HG03565 (cell line): Measurements from ENCODE around the gene PLA2G2D.

Experiments used
- ATAC-seq: cut with Tn5 transposase; IDR thresholded peaks from one replicate; pipeline ENCODE4 v1.9.1; 2021; ENCODE audit warnings: mild to moderate bottlenecking, moderate library complexity; ENCODE audit not compliant: unreplicated experiment

PLA2G2D gene, protein sequence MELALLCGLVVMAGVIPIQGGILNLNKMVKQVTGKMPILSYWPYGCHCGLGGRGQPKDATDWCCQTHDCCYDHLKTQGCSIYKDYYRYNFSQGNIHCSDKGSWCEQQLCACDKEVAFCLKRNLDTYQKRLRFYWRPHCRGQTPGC

DNA sequence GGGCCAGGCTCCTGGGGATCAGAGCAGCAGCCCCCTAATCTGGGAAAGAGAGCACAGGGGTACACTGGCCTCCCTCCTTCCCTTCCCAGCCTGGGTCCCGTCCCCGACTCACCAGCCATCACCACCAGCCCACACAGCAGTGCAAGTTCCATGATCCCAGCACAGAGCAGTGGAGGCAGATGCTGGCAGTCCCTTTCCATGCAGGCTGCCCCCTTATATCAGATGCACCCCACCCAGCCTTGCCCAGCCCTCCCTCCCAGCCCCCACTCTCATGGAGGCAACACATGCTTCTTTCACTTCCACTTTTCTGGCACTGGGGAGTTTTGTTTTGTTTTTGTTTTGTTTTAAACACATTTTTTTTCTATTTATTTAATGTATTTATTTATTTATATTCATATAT, at the start of gene PLA2G2D:
Gene PLA2G2D, minus strand, starts transcription at position 190 of the 400 bp plus-strand sequence. Its CDS starts 38 bp downstream, at position 152.
- ATAC-seq: no peak

DNA sequence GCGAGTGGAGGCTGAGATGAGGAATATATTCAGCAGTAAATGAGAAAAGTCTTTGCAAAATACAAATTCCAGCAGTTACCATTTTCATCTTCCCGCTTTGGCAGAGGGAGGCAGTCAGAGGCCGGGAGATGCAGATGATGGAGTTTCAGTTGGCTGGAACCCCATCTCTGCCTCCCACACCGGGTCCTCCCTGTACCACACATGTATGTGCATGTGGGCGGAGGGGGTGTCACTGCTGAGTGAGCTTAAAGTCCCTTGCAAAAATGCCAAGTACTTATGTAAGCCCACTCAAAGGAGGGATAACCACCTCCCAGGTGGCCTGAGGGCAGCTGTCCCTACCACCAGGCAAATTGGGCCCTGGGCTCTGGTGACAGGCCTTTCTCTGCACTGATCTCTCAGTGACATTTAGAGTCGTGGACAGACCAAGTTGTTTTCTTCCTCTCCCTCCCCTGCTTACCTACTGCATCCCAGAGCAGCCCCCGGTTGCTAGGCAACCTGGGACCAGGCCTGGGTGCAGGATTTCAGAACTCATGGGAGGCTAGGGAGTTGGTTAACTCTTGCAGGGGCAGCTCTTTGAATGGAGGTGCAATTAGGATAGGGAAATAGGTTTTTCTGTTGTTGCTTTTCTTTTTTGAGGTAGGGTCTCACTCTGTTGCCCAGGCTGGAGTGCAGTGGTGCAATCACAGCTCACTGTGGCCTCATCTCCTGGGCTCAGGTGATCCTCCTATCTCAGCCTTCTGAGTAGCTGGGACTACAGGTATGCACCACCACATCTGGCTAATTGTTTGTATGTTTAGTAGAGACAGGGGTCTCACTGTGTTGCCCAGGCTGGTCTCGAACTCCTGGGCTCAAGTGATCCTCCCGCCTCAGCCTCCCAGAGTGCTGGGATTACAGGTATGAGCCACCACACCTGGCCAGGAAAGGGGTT, 49.5 kb upstream of the PLA2G2D start:
- ATAC-seq: no peak

DNA sequence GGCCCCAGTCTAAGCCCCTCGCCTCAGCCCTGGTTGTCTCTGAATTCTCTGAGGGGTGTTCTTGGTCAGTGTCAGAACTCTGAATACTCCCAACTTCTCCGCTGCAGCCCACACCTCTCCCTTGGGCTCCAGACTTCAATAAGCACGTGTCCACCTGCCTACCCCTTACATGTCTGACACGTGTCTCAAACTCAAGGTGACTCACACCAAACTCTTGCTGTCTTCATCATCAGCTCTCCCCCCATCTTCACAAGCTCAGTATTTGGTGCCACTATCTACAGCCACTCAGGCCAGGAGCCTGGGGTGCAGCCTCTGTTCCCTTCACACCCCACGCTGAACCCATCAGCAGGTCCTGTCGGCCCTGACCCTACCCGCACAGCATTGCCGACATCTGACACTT, 47.8 kb upstream of the PLA2G2D start:
- no peak for ATAC-seq

DNA sequence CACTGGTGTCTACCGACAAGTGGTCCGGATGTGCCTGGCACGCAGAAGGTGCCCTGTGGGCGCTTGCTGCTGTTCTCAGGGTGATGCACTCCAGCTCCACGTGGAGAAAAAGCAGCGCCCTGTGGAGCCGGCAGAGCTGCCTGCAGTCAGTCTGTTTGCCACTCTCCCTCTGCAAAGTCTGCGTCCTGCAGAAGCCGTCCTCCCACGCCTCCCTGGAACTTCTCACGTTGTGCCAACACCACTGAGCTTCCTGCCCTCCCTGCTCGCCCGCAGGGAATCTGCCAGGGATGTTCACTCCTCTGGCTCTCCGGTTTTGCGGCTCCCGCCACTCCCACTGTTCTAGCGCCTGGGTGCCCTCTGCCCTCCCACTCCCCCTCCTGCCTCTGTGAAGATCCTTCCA, 46.7 kb upstream of the PLA2G2D start:
- ATAC-seq: no peak

DNA sequence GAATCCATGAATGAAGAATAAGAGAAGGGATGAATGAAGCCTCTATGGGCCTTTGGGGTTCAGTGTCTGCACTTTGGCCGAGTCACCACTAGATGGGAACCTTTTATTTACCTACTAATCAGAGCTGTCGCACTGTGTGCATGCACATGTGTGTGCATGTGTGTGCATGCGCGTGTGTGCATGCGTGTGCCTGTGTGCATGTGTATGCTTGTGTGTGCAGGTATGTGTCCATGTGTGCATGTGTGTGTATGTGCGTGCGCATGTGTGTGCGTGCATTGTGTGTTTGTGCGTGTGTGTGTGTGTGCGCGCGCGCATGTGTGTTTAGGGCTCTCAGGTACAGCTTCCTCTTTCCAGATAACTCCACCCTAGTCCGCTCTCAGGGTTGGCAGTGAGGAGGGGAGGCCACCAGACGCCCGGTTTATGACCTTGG, 46.2 kb upstream of the PLA2G2D start:
- ATAC-seq: no peak

DNA sequence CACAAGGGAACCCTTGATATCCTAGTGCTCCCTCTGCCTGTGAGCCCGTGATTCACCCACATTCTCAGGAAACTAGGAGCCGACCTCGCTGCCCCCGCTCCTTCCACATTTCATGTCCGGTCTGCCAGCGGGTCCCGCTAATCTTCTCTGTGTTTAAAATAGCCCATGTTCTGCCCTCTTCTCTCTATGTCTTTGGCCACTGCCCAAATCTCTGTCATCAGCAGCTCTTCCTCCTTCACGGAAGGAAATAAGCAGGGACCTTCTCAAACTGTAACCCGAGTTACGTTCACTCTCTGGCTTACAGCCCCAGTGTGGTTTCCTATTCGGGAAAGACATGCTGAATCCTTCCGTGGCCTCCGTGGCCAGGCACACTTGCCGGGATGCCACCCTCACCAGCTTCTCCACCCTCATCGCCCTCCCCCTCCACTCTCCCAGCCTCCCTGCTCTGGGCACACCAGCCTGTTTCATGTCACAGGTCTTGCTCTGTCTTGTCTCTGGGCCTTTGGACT, 45.4 kb upstream of the PLA2G2D start:
- ATAC-seq: no peak

DNA sequence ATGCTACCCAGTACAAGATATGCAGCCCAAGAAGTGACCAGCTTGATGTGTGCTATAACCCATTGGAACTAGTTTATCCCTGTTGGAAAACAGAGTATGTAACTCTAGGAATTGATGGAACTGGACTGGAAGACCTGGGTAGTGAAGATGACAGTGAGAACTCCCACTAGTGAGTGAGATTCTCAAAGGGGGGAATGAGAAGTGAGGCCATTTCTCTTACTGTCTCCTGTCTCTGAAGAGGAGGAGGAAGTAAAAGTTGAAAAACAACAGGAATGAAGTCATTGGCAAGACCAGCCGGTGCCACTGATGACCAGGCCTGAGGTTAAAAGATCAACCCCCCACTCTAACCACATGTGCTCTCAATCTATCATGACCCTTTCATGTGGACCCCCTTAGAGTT, 40.7 kb upstream of the PLA2G2D start:
- ATAC-seq: no peak

DNA sequence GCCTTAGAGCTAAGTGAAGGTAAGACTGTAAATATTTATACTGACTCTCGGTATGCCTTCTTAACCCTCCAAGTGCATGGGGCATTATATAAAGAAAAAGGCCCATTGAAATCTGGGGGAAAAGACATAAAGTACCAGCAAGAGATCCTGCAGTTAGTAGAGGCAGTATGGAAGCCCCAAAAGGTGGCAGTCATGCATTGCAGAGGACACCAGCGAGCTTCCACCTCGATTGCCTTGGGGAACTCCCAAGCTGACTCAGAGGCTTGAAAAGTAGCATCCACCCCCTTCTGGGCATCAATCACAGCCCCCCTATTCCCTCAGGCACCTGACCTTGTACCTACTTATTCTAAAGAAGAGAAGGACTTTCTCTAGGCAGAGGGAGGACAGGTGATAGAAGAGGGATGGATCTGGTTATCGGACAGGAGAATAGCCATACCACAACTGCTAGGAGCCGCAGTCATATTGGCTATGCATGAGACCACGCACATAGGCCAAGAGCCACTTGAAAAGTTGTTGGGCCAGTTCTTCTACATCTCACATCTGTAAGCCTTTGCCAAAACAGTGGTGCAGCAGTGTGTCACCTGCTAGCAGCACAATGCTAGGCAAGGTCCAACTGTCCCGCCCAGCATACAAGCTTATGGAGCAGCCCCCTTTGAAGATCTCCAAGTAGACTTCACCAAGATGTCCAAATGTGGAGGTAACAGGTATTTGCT, 39.2 kb upstream of the PLA2G2D start:
- no peak for ATAC-seq

DNA sequence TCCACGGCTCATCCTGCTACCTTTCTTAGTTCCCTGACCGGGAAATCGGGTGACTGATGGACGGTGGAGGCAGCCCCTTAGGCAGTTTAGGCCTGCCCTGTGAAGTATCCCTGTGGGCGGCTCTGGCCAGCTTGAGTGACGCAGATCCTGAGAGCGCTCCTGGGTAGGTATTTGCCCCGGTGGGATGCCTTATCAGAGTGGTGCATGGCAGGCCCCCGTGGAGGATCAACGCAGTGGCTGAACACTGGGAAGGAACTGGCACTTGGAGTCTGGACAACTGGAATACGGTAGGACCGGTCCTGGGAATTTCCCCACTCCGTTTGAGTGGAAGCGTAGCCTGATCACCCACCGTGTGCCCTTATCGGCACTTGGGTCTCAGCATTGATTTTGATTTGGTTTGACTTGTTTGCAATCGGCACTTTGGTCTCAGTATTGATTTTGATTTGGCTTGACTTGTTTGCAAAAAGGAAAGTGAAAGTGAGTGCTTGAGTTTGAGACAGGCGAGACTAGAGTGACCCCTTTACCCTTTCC, 35.0 kb upstream of the PLA2G2D start:
- no peak for ATAC-seq

DNA sequence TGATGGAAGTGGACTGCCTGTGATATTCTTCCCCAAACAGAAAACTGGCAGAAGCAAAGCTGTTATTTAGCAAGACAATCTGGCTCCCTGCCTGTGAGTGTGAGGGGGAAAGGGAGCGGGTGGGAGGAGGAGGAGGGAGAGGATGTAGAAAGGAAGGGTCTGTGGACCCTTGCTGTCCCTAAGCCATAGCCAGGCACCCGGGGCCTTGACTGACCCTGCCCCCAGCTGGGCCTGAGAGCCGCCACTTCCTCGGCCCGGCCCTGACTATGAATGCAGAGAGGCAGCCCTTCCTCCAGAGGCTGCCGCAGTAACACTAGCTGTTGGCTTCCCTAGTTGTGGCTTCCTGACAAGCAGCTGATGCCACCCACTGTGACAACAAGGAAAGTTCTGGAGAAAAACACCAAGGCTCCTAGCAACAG, 33.7 kb upstream of the PLA2G2D start:
- ATAC-seq: no peak

DNA sequence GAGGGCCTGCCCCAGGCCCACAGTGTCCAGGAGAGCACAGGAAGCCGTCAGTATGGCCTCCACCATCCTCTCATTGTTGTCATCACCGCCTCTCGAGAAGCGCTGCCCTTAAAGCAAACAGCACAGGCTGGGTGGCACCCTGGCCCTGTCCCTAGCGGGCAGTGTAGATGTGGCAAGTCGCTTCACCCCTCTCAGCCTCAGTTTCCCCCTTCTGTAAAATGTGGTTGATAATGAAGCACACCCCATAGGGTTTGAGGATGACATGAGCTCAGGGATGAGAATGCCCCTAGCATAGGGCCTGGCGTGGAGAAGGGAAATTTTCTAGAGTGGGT, 33.2 kb upstream of the PLA2G2D start:
- ATAC-seq: no peak

DNA sequence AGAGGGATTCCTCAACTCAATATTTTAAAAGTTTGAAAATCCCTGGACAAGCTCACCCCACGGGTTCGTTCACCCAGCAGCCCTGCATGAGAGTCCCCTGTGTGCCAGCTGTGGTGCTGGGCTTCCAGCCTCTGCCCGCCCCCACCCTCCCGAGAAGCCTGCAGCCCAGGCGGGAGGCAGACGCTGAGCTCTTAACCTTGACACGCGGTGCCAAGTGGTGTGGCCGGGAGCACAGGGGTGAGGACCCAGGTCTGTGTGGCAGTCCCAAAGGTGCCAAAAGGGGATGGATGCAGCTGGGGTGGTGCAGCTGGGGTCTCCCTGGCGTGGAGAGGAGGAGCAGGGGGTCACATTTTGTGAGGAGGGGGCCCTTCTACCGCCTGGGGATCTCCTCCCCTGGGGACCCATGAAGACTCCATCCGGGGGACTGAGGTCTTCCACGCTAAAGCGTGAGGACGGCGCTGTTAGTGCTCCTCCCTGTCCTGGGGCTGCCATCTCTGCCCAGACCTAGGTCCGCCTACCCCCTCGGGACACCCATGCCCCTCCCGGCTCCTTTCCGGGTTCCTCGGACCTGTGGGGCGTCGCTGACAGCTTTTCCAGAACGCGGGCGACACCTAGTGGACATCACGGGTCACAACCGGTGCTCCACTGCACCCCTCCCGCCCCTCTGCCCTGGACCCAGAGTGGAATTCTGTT, 32.7 kb upstream of the PLA2G2D start:
- ATAC-seq: no peak

DNA sequence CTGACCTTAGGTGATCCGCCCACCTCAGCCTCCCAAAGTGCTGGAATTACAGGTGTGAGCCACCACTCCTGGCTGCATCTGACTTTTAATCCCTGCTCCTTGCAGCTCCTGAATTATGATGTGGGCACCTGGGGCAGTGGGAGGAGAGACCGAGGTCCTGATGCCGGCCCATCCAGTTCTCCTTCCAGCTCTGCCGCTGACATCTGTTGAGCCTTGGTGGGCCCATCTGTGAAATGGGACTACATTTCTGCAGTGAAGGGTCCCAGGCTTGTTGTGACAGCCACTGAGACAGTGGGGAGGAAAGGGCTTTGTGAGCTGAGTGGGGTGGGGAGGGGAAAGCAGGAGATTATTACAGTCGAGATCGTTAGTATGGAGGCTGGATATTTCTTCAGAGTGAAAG, 31.6 kb upstream of the PLA2G2D start:
- ATAC-seq: no peak

DNA sequence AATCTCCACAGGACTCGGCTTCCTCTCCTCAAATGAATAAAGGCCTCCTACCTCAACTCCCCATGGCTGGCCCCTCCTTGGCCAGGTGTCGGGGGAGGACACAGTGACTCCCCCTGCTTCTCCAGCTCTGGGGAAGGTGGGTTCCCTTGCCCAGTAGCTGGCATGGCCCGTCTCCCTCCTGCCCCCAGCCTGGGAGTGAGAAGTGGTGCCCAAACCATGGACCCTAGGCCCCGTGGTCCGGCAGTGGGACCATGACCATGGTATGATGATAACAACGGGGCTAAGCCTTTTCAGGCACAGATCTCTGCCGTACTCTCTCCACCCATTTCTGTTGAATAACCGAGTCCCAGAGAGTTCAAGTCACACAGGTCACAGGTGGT, 31.0 kb upstream of the PLA2G2D start:
- ATAC-seq: no peak

DNA sequence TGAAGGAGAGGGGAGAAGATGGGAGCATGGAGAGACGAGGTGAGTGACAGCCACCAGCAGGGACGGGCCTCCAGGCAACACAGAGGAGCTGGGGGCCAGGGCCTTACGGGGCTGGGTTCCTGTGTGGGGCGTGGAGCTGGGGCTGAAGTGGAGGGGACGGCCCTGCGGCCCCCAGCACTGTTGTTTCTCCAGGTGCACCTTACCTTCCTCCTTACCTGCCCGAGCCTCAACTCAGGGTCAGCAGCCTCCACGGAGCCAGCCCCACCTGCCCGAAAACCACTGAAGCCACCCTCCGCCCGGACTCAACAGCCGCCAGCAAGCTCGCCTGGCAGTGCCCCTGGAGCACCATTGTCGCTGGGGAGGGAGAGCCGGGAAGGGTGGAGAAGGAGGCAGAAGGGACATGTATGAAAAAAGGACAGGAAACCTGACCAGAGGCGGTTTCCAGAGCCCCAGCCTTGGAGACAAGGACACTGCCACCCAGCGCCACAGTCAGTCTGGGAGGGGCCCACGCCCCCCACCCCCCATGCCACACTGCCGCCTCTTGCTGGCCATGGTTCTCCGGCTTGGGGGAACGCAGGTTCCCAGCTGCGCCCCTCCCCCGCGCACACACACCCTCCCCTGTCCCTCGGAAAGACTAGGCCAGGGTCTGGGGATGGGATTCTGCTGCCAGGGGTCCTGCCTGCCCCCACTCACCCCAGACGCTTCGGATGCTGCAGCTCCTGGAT, 30.4 kb upstream of the PLA2G2D start:
- ATAC-seq: no peak

DNA sequence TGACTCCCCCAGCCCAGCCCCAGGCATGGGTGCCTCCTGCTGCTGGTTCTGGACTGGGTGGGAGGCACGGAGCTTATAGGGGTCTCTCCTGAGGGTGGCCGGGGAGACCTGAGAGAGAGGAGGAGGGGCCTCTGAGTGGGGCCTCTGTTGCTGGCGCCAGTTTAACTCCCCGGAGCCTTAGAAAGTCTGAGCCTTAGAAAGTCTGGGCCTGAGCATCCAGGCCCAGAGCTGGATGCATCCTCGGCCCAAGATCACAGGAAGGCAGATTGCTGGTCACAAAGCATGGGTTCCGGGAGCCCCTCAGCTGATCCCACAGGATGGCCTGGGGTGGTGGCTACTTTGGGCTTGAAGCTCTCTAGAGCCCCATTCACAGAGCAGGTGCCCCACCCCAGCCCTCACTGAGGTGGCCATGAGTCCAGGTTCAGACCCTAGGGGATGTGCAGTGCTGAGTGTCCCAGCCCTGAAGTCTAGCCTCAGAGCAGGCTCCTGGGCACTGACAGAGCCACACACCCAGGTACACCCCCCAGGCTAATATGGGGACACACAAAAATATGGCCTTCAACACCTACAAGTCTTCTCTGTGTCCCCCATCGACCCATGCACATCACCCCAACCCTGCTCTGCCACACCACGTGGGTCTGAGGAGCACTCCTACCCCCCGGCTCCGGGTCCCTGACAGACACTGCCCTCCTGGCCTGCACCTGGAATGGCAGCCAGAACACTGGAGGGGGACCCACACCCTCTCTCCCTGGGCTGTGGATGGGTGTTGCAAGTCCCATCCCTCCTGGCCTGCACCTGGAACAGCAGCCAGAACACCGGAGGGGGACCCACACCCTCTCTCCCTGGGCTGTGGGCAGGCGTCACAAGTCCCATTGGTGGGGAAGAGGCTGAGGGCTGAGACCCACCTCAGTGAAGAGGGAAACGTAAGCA, 29.5 kb upstream of the PLA2G2D start:
- ATAC-seq: no peak

DNA sequence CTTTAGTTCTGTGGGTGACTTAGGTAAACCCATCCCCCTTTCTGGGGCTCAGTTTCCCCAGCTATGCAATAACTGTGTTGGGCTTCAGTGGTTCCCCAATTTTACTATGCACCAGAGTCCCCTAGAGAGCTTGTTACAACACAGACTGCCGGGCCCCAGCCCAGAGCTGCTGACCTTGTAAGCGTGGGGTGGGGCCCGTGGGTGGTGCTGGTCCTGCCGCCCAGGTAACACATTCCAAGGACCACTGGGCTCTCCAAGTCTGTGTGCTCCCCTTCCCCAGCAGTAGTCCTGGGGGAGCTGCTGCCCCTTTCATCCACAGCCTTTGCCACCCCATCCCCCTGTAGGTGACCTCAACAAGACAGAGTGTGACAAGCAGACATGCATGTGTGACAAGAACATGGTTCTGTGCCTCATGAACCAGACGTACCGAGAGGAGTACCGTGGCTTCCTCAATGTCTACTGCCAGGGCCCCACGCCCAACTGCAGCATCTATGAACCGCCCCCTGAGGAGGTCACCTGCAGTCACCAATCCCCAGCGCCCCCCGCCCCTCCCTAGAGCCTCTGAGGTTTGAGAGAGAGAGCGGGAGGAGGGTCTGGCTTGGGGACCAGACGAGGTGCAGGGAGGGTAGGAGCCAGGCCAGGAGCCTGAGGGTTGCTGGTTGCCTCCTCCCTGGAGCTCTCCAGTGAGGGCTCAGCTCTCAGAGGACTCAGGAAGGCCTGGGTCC, 28.7 kb upstream of the PLA2G2D start:
- no peak for ATAC-seq

DNA sequence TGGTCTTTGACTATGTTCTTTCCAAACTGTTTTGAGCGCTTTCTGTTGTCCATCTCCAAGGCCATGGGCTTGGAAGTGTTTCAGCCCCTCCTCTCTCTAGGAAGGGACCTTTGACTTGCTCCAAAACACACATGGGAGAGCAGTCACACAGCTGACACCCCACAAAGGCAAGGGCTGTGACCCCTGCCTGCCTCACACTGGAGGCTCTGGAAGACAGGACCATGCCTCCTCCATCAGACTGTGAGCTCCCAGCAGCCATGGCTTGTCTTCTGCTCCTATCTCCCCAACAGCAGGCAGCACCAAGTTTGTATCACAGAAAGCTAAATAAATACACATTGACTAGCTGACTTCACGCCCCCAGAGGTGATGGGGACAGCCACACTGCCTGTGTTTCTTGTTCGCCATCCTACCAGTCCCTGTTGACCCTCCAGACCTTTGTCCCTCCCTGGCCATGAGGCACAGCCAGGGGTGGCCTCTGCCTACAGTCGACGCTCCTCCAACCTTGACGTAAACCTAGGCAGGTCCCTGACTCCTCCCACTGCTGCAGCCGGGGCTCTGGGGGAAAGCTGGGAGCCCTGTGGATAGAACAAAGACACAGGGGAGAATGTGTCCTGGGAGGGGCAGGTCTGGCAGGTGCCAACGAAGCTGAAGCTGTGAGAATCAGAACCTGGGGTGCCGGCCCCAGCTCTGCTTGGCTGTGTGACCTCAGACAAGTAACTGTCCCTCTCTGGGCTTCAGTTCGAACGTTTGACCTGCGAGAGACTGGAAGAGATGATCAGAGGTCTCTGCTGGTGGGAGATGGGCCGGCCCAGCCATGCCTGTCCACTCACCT, 24.6 kb upstream of the PLA2G2D start:
- no peak for ATAC-seq
